H9 (cell line): Measurements from ENCODE around the gene RBMX2. TPM values are rescaled to one million over a fixed set of nuclear protein-coding genes. Genes with fewer than 3 reads are reported as not detected.

Experiments used
- DNase-seq: peaks from one replicate; pipeline ENCODE4 v3.0.0-alpha.2; 2017
- H2AFZ ChIP-seq: one replicate; pipeline ENCODE4 v1.6.1; 2013; ENCODE audit warnings: mild to moderate bottlenecking, low read length, control low read depth, moderate library complexity
- H2AK5ac ChIP-seq: 2 replicates; pipeline ENCODE4 v1.6.1; 2013; ENCODE audit warnings: low read length, control low read depth, mixed read lengths; ENCODE audit not compliant: insufficient read length
- H2BK120ac ChIP-seq: one replicate; pipeline ENCODE4 v1.6.1; 2013; ENCODE audit warnings: low read depth, mild to moderate bottlenecking, low read length, control low read depth, inconsistent platforms; ENCODE audit not compliant: poor library complexity, severe bottlenecking
- H2BK12ac ChIP-seq: 2 replicates; pipeline ENCODE4 v1.6.1; 2013; ENCODE audit warnings: low read length, control low read depth, mixed read lengths, low read depth; ENCODE audit not compliant: insufficient read length
- H2BK15ac ChIP-seq: 2 replicates; pipeline ENCODE4 v1.6.1; 2013; ENCODE audit warnings: low read depth, low read length, control low read depth
- H2BK20ac ChIP-seq: one replicate; pipeline ENCODE4 v1.6.1; 2013; ENCODE audit warnings: low read depth, mild to moderate bottlenecking, low read length, control low read depth, inconsistent platforms; ENCODE audit not compliant: poor library complexity, severe bottlenecking
- H2BK5ac ChIP-seq: 2 replicates; pipeline ENCODE4 v1.6.1; 2013; ENCODE audit warnings: low read length, control low read depth, mixed read lengths; ENCODE audit not compliant: insufficient read length
- H3K14ac ChIP-seq: 2 replicates; pipeline ENCODE4 v1.6.1; 2013; ENCODE audit warnings: low read length, control low read depth; ENCODE audit not compliant: insufficient read depth
- H3K18ac ChIP-seq: 2 replicates; pipeline ENCODE4 v1.6.1; 2013; ENCODE audit warnings: low read depth, mild to moderate bottlenecking, mixed read lengths, low read length, control low read depth; ENCODE audit not compliant: insufficient read length
- H3K23ac ChIP-seq: 2 replicates; pipeline ENCODE4 v1.6.1; 2013; ENCODE audit warnings: low read length, control low read depth, mixed read lengths, low read depth; ENCODE audit not compliant: insufficient read length
- H3K23me2 ChIP-seq: 2 replicates; pipeline ENCODE4 v1.6.1; 2013; ENCODE audit warnings: low read depth, mild to moderate bottlenecking, mixed read lengths, low read length, control low read depth; ENCODE audit not compliant: insufficient read length, poor library complexity, severe bottlenecking
- H3K27ac ChIP-seq: 2 replicates; pipeline ENCODE4 v1.5.1; 2013; ENCODE audit warnings: low read length, control low read depth, mixed read lengths, low read depth; ENCODE audit not compliant: insufficient read length
- H3K27me3 ChIP-seq: 2 replicates; pipeline ENCODE4 v1.6.1; 2013; ENCODE audit warnings: low read length, control low read depth, inconsistent platforms; ENCODE audit not compliant: insufficient read depth
- H3K4ac ChIP-seq: 2 replicates; pipeline ENCODE4 v1.6.1; 2013; ENCODE audit warnings: low read depth, mild to moderate bottlenecking, control low read depth, inconsistent platforms, low read length, moderate library complexity
- H3K4me1 ChIP-seq: 2 replicates; pipeline ENCODE4 v1.6.1; 2013; ENCODE audit warnings: low read length, control low read depth, inconsistent platforms; ENCODE audit not compliant: insufficient read depth
- H3K4me2 ChIP-seq: 2 replicates; pipeline ENCODE4 v1.6.1; 2013; ENCODE audit warnings: low read length, control low read depth, mixed read lengths; ENCODE audit not compliant: insufficient read length, insufficient read depth
- H3K56ac ChIP-seq: 2 replicates; pipeline ENCODE4 v1.6.1; 2013; ENCODE audit warnings: low read depth, mild to moderate bottlenecking, mixed read lengths, low read length, control low read depth; ENCODE audit not compliant: insufficient read length
- H3K79me1 ChIP-seq: 2 replicates; pipeline ENCODE4 v1.6.1; 2013; ENCODE audit warnings: low read depth, mild to moderate bottlenecking, moderate library complexity, low read length, control low read depth, inconsistent platforms; ENCODE audit not compliant: insufficient read depth, poor library complexity, severe bottlenecking
- H3K79me2 ChIP-seq: 2 replicates; pipeline ENCODE4 v1.6.1; 2013; ENCODE audit warnings: low read length, control low read depth, inconsistent platforms; ENCODE audit not compliant: insufficient read depth
- H3K9ac ChIP-seq: 2 replicates; pipeline ENCODE4 v1.6.1; 2013; ENCODE audit warnings: low read length, control low read depth, mixed read lengths; ENCODE audit not compliant: insufficient read length; ENCODE audit errors: extremely low read depth
- H3K9me3 ChIP-seq: one replicate; pipeline ENCODE4 v1.6.1; 2013; ENCODE audit warnings: low read depth, low read length, inconsistent platforms; ENCODE audit not compliant: control insufficient read depth
- H3T11ph ChIP-seq: one replicate; pipeline ENCODE4 v1.6.1; 2013; ENCODE audit warnings: mild to moderate bottlenecking, low read length, control low read depth, inconsistent platforms
- H4K20me1 ChIP-seq: one replicate; pipeline ENCODE4 v1.6.1; 2013; ENCODE audit not compliant: control insufficient read depth, insufficient read length, insufficient read depth
- H4K5ac ChIP-seq: 2 replicates; pipeline ENCODE4 v1.6.1; 2013; ENCODE audit warnings: low read depth, mild to moderate bottlenecking, mixed read lengths, low read length, control low read depth; ENCODE audit not compliant: insufficient read length
- H4K8ac ChIP-seq: replicated peaks from 2 replicates; pipeline ENCODE4 v1.6.1; 2013; ENCODE audit warnings: low read length, control low read depth, mixed read lengths, low read depth; ENCODE audit not compliant: insufficient read length
- H4K91ac ChIP-seq: 2 replicates; pipeline ENCODE4 v1.6.1; 2013; ENCODE audit warnings: low read depth, mild to moderate bottlenecking, moderate library complexity, mixed read lengths, low read length, control low read depth; ENCODE audit not compliant: insufficient read length
- H3K27ac Mint-ChIP-seq, 3 experiments: 2 replicates in 2 of 3; 3 replicates in 1 of 3; pipeline ENCODE4 v1.8.0; 2020 to 2021; ENCODE audit warnings: mixed read lengths in 3 of 3, mild to moderate bottlenecking in 1 of 3, moderate library complexity in 1 of 3
- H3K27me3 Mint-ChIP-seq: 2 replicates; pipeline ENCODE4 v1.8.0; 2021; ENCODE audit warnings: low read depth, mild to moderate bottlenecking, moderate library complexity, mixed read lengths
- H3K36me3 Mint-ChIP-seq, 3 experiments: 2 replicates in 2 of 3; 3 replicates in 1 of 3; pipeline ENCODE4 v1.8.0; 2020 to 2021; ENCODE audit warnings: low read depth in 3 of 3, mixed read lengths in 3 of 3; ENCODE audit not compliant: insufficient read depth in 1 of 3
- H3K4me1 Mint-ChIP-seq, 2 experiments: 2 replicates each; pipeline ENCODE4 v1.8.0; 2020; ENCODE audit warnings: mixed read lengths in 2 of 2
- H3K4me3 Mint-ChIP-seq, 2 experiments: 2 replicates in 1 of 2; 3 replicates in 1 of 2; pipeline ENCODE4 v1.8.0; 2020 to 2021; ENCODE audit warnings: mild to moderate bottlenecking in 2 of 2, mixed read lengths in 2 of 2, moderate library complexity in 1 of 2
- H3K9me3 Mint-ChIP-seq, 2 experiments: 2 replicates in 1 of 2; 3 replicates in 1 of 2; pipeline ENCODE4 v1.8.0; 2020; ENCODE audit warnings: mild to moderate bottlenecking in 2 of 2, mixed read lengths in 2 of 2, moderate library complexity in 1 of 2
- CTCF ChIP-seq: fragments of 200-600 bp; sonication (generic); conservative IDR thresholded peaks from 3 replicates; pipeline ENCODE4 v1.8.0; 2021; ENCODE audit warnings: antibody characterized with exemption, mild to moderate bottlenecking
- WGBS: extraction: QIAGEN DNeasy Blood & Tissue Kit; methylation state at CpG from one replicate; pipeline ENCODE4 v1.1.7; 2013; ENCODE audit warnings: missing lambda C conversion rate, low lambda C conversion rate, mixed read lengths; ENCODE audit not compliant: insufficient read length; ENCODE audit errors: extremely low coverage; 5-methylcytosine and 5-hydroxymethylcytosine counted together
- total RNA-seq: library from RNA; stranded (reverse); gene quantifications from 2 replicates; pipeline ENCODE4 v1.2.1, GENCODE V29; 2021

RBMX2 gene
- total RNA-seq, 1 experiment from 2014 or later, result 22.1 TPM

GRCh38 chrX:130444641-130445336 lies 43.0 kb downstream of the RBMX2 start:
- Histone ChIP-seq H3K4ac (no peak overlapping the region), H3K9me3 (no peaks in the 10 kb centered on the region), H4K8ac (no peak overlapping the region), H2BK120ac (no peak overlapping the region), H3K18ac (no peak overlapping the region), H3K9ac (no peak overlapping the region), H3K79me1 (no peaks in the 10 kb centered on the region), H3K27ac (no peak overlapping the region), H2BK12ac (no peak overlapping the region), H4K5ac (no peak overlapping the region), H2AFZ (no peak overlapping the region), H2BK15ac (no peak overlapping the region), H2AK5ac (no peak overlapping the region), H3K79me2 (no peaks in the 10 kb centered on the region), H3K56ac (no peak overlapping the region), H3K23ac (no peak overlapping the region), H2BK5ac (no peak overlapping the region), H3K23me2 (no peaks in the 10 kb centered on the region), H3K4me1 (no peaks in the 10 kb centered on the region), H2BK20ac (no peak overlapping the region), H3K4me2 (no peak overlapping the region), H3T11ph (no peak overlapping the region), H3K27me3 (no peaks in the 10 kb centered on the region), H4K91ac (no peak overlapping the region), H3K14ac (no peak overlapping the region), H4K20me1 (no peaks in the 10 kb centered on the region)
- no peak for TF ChIP-seq CTCF
- DNase-seq, result no peak
- peaks cover 9% of the 10 kb centered on the region for H3K27me3 Mint-ChIP-seq
- 0 out of 7 replicates have a peak, but pooled peaks cover 0 to 1% (median 0%) of the 10 kb centered on the region in 3 experiments for H3K36me3 Mint-ChIP-seq
- no peak overlapping the region for H3K4me3 Mint-ChIP-seq
- no CpG with 5 or more reads among the region's 1 CpG for WGBS
- H3K27ac Mint-ChIP-seq, result no peak overlapping the region
- peaks cover 2 to 47% of the 10 kb centered on the region in 2 experiments; a peak in 4 of 5 replicates for H3K9me3 Mint-ChIP-seq
- H3K4me1 Mint-ChIP-seq, result no peaks in the 10 kb centered on the region
